Urinary bladder (tissue), 4 donors: ENCODE measurements around the gene CEP57. TPM values are rescaled to one million over a fixed set of nuclear protein-coding genes. Genes with fewer than 3 reads are reported as not detected.

Experiments used
- DNase-seq: peaks from one replicate; pipeline ENCODE4 v3.0.0-alpha.2; 2015; ENCODE audit errors: extremely low spot score
- H3K27ac ChIP-seq: one replicate; pipeline ENCODE4 v1.5.1; 2013; ENCODE audit warnings: low read depth, mild to moderate bottlenecking, moderate library complexity
- H3K36me3 ChIP-seq: one replicate; pipeline ENCODE4 v1.6.1; 2013; ENCODE audit warnings: mild to moderate bottlenecking, moderate library complexity; ENCODE audit not compliant: insufficient read depth
- H3K4me1 ChIP-seq: one replicate; pipeline ENCODE4 v1.6.1; 2013; ENCODE audit warnings: mild to moderate bottlenecking, moderate library complexity; ENCODE audit not compliant: insufficient read depth
- H3K4me3 ChIP-seq: one replicate; pipeline ENCODE4 v1.5.1; 2013; ENCODE audit warnings: low read depth, low read length
- WGBS: extraction: QIAGEN DNeasy Blood & Tissue Kit; methylation state at CpG from one replicate; pipeline ENCODE4 v1.1.7; 2013; 5-methylcytosine and 5-hydroxymethylcytosine counted together
- polyA plus RNA-seq: library from polyadenylated mRNA; stranded (reverse); fragments of 200-250 nt; gene quantifications from one replicate; pipeline ENCODE4 v1.2.3, GENCODE V29; 2013
- total RNA-seq: library from RNA; depleted of rRNA; stranded (reverse); fragments of >200 nt; gene quantifications from one replicate; pipeline ENCODE4 v1.2.3, GENCODE V29; 2014
- donor health status: healthy with polysubstance abuse.
- donor health status: healthy.

CEP57 gene
- total and polyA plus RNA-seq, 2 donors, result 21.5 to 106 TPM

DNA sequence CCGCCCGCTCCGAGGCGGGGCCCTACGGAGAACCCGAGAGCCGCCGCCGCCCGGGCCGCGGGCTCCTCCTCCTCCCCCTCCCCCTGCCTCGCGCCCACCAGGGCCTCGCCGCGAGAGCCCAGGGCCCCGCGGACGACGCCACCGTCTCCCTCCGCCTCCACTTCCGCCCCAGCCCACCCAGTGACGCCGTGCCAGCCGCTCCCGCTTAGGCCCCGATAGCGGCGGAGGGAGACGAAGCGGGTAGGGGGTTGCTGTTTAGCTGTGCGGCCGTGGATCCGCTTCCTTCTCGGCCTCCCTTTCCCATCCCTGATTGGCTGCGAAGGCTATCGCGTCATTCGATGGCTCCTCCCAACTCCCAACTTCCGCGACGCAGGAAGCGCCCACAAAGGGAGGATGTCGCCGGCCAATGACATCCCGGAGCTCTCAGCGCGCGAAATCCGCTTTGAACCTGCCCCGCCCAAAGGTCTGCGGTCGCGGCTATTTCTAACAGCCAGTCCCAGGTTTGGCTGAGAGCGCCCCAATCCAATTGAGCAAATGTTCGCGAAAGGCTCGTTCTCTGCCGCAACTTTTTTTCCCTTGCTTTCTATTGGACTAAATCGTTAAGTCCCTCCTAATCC lies 684 bp upstream of the CEP57 start, which contains the start of gene FAM76B:
Gene FAM76B (minus strand): TSS at position 277 of the 617 bp plus-strand sequence. CDS start 304 bp downstream, outside the sequence.
- H3K27ac ChIP-seq, result peak within 1 kb of the TSS; percentile 100

DNA sequence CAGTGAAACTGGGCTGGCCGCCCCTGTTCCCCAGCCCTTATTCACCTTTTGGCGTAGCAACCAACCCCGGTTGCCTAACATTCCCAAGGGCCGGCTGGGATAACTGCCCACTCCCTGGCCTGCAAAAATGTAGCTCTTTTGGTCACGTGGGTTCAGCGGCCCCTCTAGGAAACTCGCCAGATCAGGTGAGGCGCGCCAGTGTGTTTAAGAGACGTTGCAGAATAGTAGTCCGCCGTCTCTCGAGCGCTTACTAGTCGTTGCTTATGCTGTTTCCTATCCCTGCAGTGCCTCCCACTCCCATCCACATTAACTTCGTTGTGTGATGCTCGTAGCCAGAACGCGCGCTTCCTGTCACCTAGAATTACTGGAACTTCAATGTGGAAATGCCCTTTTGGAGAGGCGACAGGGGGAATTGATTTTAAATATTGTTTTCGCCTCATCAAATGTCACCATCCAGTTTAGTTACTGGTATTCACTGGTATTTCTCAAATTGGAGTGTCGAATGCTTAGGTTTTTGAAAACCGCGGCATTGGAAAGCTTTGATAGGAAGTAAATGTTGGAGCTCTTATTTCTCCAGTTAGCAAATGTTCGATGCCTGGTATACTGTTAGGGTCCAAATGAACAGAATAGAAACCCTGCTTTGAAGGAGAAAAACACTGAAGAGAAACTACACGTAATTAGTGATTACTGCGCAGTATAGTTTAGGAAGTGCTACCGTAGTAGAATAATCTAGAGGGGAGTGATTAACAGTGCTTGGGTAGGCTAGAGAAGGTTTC lies 823 bp downstream of the CEP57 start:
- DNase-seq, result peak; percentile 59
- Histone ChIP-seq H3K4me3 (peak overlapping the region; percentile 83), H3K4me1 (peaks cover 2% of the 10 kb centered on the region), H3K36me3 (no peaks in the 10 kb centered on the region), H3K27ac (peak overlapping the region; percentile 94)
- WGBS, result 4% methylated on average over 29 of the region's 29 CpGs

More for the DNA sequence above, 684 bp upstream of the CEP57 start, which contains the start of gene FAM76B:
- Histone ChIP-seq H3K4me1 (peaks cover 2% of the 10 kb centered on the region), H3K4me3 (peak within 1 kb of the TSS; percentile 83), H3K36me3 (peaks cover 2% of the 10 kb centered on the region)
- peak; percentile 98 for DNase-seq
- under 1% methylated on average over 62 of the region's 62 CpGs for WGBS

DNA sequence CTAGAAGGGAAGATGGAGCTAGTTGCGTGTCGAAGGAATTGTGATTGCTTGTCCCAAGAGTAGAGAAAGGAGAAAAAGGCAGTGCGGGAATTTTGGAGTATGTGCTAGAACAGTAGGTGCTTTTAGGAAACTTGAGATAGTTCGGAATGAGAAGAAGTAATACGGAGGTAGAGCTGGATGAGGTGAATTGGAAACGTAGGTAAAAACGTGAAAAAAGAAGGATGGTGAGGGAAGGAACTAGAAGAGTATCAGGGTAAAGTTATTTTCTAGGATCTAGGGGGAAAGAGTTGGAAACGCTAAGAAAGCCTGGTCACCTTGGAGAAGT lies 1.4 kb downstream of the CEP57 start:
- Histone ChIP-seq H3K4me3 (no peak overlapping the region), H3K4me1 (peaks cover 2% of the 10 kb centered on the region), H3K27ac (no peak overlapping the region), H3K36me3 (no peaks in the 10 kb centered on the region)
- no peak for DNase-seq
- WGBS, result 51% methylated on average over 8 of the region's 8 CpGs

DNA sequence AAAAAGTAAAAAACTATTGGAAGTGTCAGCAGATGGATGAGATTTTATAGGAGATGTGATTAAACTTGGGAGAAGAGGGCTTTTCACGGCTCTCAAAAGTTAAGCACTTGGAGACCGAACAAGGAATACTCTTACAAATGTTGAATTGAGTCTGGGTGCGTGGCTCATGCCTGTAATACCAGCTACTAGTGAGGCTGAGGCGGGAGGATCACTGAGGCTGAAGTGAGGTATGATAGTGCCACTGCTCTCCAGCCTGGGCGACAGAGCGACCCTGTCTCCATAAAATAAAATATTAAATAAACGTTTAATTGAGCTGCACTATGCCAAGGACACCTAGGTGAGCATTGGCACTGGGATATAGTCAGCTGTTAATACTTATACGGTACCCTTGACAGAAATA lies 1.9 kb downstream of the CEP57 start:
- DNase-seq, result no peak
- 87% methylated on average over 8 of the region's 8 CpGs for WGBS
- Histone ChIP-seq H3K36me3 (no peaks in the 10 kb centered on the region), H3K27ac (no peak overlapping the region), H3K4me3 (no peak overlapping the region), H3K4me1 (peaks cover 2% of the 10 kb centered on the region)

DNA sequence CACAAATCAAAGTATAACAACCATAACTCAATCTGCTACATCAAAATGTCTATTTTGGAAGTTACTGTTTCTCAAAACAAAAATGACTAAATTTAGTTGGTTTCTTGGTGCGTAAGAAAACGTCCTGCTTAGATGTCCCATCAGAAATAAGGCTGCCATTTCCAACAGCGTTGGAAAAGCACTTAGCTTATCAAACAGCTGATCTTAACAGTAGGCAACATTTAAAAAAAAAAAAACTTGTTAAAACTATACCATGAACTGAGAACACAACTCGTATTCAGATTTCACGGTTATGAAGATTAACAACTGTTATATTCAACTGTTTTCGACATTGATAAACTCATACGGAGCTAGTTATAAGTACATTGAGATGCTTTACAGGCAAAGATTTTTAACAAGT lies 2.4 kb downstream of the CEP57 start:
- Histone ChIP-seq H3K4me1 (peaks cover 2% of the 10 kb centered on the region), H3K27ac (no peak overlapping the region), H3K36me3 (no peaks in the 10 kb centered on the region), H3K4me3 (no peak overlapping the region)
- no peak for DNase-seq
- 92% methylated on average over 7 of the region's 7 CpGs for WGBS

DNA sequence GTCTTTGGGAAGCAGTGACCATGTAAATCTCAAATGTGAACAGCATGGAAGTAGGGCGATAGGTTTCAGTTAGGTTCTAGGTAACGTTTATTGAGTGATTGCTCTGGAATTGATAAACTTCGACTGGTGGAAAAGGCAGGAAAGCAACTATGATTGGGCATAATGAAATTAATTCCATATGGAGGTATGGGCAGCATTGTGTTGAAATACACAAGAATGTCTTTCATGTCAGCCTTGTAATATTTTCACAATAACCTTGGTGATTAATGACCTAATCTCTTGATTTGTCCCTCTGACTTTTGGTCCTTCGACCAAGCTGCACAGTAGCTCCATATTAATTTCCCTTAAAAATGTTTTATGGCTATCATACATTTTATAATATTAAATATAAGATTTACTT lies 2.8 kb downstream of the CEP57 start:
- Histone ChIP-seq H3K27ac (no peak overlapping the region), H3K36me3 (no peaks in the 10 kb centered on the region), H3K4me1 (peaks cover 2% of the 10 kb centered on the region), H3K4me3 (no peak overlapping the region)
- no peak for DNase-seq
- WGBS, result 87% methylated on average over 4 of the region's 4 CpGs

DNA sequence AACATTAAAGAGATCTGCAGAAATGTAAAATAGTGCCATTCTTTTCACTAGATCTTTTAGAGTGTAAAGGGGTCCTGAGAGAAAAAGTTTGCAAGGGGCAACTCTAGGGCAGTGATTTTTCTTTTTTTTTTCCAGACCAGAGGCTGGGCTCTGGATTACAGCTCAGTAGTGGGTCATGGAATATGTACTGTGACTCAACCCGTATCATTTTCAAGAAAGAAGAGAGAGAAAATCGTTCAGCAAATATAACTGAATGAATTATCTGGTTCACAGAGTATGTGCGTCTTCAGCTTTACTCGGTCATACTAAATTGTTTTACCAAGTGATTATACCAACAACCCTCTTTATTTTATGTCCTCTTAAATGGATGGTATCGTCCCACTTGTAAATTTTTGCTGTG lies 3.8 kb downstream of the CEP57 start:
- Histone ChIP-seq H3K27ac (no peak overlapping the region), H3K36me3 (no peaks in the 10 kb centered on the region), H3K4me3 (no peak overlapping the region), H3K4me1 (peaks cover 2% of the 10 kb centered on the region)
- no peak for DNase-seq
- 89% methylated on average over 5 of the region's 5 CpGs for WGBS

DNA sequence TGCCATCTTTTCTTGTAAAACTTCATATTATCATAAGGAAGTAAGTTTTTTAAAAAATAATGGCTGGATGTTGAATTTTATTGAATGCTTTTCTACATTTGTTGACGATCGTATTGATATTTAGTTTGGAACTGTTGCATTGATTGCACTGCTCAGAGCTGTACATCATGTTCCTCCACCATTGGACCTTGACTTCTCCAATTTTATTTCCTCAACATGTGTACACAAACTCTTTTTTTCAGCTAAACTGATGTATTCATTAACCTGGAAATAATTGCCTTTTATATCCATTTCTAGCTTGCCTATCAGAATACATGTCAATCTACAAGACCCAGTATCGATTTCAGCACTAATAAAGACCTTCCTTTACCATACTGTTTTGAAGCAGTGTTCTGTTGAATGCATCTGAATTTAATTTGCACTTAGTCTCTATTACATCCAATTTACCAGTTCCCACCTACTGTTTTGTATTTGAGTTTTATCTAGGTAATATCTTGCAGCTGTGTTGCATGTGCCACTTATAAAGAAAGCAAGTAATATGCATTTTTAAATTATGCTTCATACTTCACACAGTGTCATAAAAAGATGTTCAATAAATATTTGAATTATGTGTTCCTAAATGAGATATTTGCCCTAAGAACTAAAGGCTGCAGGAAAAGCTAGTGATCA lies 5.5 kb downstream of the CEP57 start:
- Histone ChIP-seq H3K36me3 (peaks cover 3% of the 10 kb centered on the region), H3K27ac (no peak overlapping the region), H3K4me1 (peaks cover 2% of the 10 kb centered on the region), H3K4me3 (no peak overlapping the region)
- 90% methylated on average over 3 of the region's 3 CpGs for WGBS
- DNase-seq, result no peak

DNA sequence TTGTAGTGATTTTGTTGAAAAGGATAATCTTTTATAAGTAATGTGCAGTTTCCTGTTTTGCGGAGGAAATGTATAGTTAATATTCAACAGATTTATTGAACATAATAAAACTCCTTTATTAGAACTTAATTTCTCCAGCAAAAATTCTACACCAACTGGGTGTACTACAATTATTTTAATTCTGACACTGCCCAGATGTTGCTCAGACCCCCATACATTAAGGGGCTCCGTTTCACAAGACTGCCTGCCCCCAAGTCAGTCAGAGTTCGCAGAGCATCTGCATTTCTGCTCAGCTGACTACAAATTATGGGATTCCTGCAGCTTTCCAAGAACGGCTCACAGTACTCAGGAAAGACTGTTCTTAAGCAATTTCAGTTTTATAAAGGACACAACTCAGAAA lies 6.2 kb downstream of the CEP57 start:
- 64% methylated on average over 4 of the region's 4 CpGs for WGBS
- Histone ChIP-seq H3K27ac (no peak overlapping the region), H3K36me3 (peaks cover 3% of the 10 kb centered on the region), H3K4me1 (peaks cover 2% of the 10 kb centered on the region), H3K4me3 (no peak overlapping the region)
- no peak for DNase-seq

DNA sequence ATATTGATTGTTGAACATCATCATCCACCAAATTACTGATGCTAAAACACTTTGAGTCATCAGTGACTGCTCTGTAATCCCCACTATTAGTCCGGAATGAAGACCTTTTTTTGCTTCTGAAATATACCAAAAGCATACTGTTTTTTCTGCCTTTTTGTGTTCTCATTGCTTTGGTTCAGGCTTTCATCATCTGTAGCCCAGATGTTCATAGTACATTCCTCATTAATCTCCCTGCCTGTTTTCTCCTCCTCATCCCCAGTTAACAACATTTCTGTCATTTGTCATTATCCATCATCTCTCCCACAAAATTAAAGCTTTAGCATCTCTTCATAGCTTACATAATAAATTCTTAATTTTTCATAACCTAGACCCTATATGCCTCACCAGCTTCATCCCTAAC lies 9.2 kb downstream of the CEP57 start:
- 85% methylated on average over 1 of the region's 1 CpG for WGBS
- Histone ChIP-seq H3K36me3 (peaks cover 7% of the 10 kb centered on the region), H3K4me1 (no peaks in the 10 kb centered on the region), H3K4me3 (no peak overlapping the region), H3K27ac (no peak overlapping the region)
- no peak for DNase-seq

DNA sequence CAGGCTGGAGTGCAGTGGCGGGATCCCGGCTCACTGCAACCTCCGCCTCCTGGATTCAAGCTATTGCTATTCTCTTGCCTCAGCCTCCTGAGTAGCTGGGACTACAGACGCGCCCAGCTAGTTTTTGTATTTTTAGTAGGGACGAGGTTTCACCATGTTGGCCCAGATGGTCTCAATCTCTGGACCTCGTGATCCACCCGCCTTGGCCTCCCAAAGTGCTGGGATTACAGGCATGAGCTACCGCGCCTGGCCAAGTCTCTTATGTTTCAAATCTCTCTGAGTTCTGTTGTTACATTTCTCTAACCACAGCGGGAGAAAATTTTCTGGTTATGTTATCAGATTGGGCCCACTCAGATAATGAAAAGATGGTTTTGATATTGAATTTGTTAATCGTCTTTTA lies 10.1 kb downstream of the CEP57 start:
- H3K36me3 ChIP-seq, result peaks cover 7% of the 10 kb centered on the region
- no peak overlapping the region for H3K27ac ChIP-seq
- no peak for DNase-seq
- 92% methylated on average over 12 of the region's 12 CpGs for WGBS
- H3K4me1 ChIP-seq, result no peaks in the 10 kb centered on the region
- H3K4me3 ChIP-seq, result no peak overlapping the region

DNA sequence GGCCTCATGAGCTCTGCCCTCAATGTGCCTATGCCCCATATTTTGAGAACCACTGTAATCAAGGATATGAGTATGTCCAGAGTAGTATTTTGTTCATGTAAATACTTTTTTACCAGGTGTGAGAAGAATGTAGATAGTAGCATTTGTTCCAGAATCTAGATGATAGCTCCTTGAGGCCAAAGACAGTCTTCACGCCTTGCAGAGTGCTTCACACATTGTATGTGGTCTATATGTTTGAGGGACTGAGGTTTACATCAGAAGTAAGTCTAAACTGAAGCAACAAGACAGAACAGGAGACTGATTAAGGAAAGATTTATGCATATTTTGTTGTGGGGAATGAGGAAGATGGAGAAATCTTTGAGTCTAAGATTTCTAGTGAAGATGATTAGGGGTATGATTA lies 12.5 kb downstream of the CEP57 start:
- Histone ChIP-seq H3K36me3 (peaks cover 7% of the 10 kb centered on the region), H3K4me3 (no peak overlapping the region), H3K4me1 (no peaks in the 10 kb centered on the region), H3K27ac (no peak overlapping the region)
- 97% methylated on average over 1 of the region's 1 CpG for WGBS
- no peak for DNase-seq

DNA sequence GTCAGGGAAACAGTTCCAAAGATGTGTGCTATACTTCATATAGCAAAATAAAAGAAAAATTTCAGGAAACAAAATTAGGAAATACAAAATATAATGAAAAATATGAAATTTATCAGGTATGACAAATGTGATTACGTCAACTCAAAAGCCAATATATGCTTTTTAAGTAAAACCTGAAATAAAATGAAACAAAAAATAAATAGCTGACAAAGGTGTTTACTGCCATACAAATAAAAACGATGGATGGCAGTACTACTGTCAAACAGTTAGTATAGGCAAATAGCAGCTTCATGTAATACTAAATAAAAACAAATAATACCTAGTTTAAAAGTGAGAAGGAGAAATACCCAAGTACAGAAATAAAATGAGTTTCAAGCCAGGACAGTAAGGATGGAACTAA lies 13.7 kb downstream of the CEP57 start:
- Histone ChIP-seq H3K4me1 (no peaks in the 10 kb centered on the region), H3K36me3 (peaks cover 7% of the 10 kb centered on the region), H3K27ac (no peak overlapping the region), H3K4me3 (no peak overlapping the region)
- WGBS, result 96% methylated on average over 2 of the region's 2 CpGs
- DNase-seq, result no peak

DNA sequence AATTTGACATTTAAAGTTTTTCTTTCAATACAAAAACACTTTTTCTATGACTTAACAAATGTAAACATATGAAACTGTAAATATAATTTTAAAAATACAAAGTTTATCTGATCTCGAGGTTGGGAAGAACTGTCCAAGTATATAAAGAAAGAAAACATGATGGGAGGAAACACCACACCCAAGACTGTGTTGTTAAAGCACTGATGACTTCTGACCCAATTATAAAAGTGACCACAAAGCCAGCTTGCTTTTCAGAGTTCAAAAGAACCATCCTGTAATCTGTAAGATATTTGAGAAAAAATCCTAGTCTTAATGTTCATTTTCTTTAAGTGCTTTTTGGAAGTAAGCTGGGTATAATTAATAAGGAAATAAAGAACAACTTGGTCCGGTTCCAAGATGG lies 15.6 kb downstream of the CEP57 start:
- DNase-seq, result no peak
- no peak overlapping the region for H3K4me3 ChIP-seq
- H3K36me3 ChIP-seq, result peaks cover 4% of the 10 kb centered on the region
- no peak overlapping the region for H3K27ac ChIP-seq
- no peaks in the 10 kb centered on the region for H3K4me1 ChIP-seq
- WGBS, result 79% methylated on average over 2 of the region's 2 CpGs
